Loucy (cell line): ENCODE measurements around the gene LITAFD.

Experiments used
- H2AFZ ChIP-seq: fragments of 200-600 bp; sonication (generic); 2 replicates; pipeline ENCODE4 v1.6.0; 2016; ENCODE audit warnings: antibody characterized with exemption, mild to moderate bottlenecking, low read length, moderate library complexity
- H3F3A ChIP-seq: fragments of 200-600 bp; 2 replicates; pipeline ENCODE4 v1.6.0; 2016; ENCODE audit warnings: antibody characterized with exemption, low read depth, mild to moderate bottlenecking
- H3K27me3 ChIP-seq: fragments of 200-600 bp; sonication (generic); 2 replicates; pipeline ENCODE4 v1.6.1; 2014; ENCODE audit warnings: low read length, mild to moderate bottlenecking; ENCODE audit not compliant: insufficient read depth, poor library complexity, severe bottlenecking
- H3K36me3 ChIP-seq: fragments of 200-600 bp; sonication (generic); 2 replicates; pipeline ENCODE4 v1.6.1; 2016; ENCODE audit warnings: low read length; ENCODE audit not compliant: insufficient read depth
- H3K4me1 ChIP-seq: fragments of 200-600 bp; sonication (generic); 2 replicates; pipeline ENCODE4 v1.5.1; 2014; ENCODE audit warnings: low read length, mild to moderate bottlenecking; ENCODE audit not compliant: insufficient read depth, poor library complexity, severe bottlenecking
- H3K4me2 ChIP-seq: fragments of 200-600 bp; sonication (generic); 2 replicates; pipeline ENCODE4 v1.6.0; 2014; ENCODE audit warnings: antibody characterized with exemption, low read length, low read depth, mild to moderate bottlenecking; ENCODE audit not compliant: poor library complexity, severe bottlenecking
- H3K4me3 ChIP-seq: fragments of 200-600 bp; sonication (generic); 2 replicates; pipeline ENCODE4 v1.5.1; 2014; ENCODE audit warnings: low read length, mild to moderate bottlenecking, mixed read lengths; ENCODE audit not compliant: poor library complexity, severe bottlenecking
- H3K79me2 ChIP-seq: fragments of 200-600 bp; sonication (generic); 2 replicates; pipeline ENCODE4 v1.6.1; 2014; ENCODE audit warnings: low read length; ENCODE audit not compliant: insufficient read depth
- H3K9ac ChIP-seq: fragments of 200-600 bp; sonication (generic); 2 replicates; pipeline ENCODE4 v1.6.0; 2014; ENCODE audit warnings: mild to moderate bottlenecking, low read depth, low read length, moderate library complexity; ENCODE audit not compliant: poor library complexity, severe bottlenecking
- H3K9me2 ChIP-seq: fragments of 200-600 bp; sonication (generic); replicated peaks from 2 replicates; pipeline ENCODE4 v1.6.1; 2016; ENCODE audit warnings: low read depth, low read length, mixed read lengths
- H3K9me3 ChIP-seq: fragments of 200-600 bp; sonication (generic); 2 replicates; pipeline ENCODE4 v1.6.1; 2014; ENCODE audit warnings: mild to moderate bottlenecking, antibody characterized with exemption, low read length, low read depth; ENCODE audit not compliant: insufficient read depth
- H4K20me1 ChIP-seq: fragments of 200-600 bp; sonication (generic); 2 replicates; pipeline ENCODE4 v1.6.0; 2014; ENCODE audit warnings: antibody characterized with exemption, low read length, mild to moderate bottlenecking; ENCODE audit not compliant: insufficient read depth, poor library complexity, severe bottlenecking
- EZH2phosphoT487 ChIP-seq: fragments of 200-600 bp; IDR thresholded peaks from 2 replicates; pipeline ENCODE4 v1.6.1; 2018; ENCODE audit warnings: antibody characterized with exemption, mild to moderate bottlenecking, moderate library complexity, borderline replicate concordance
- TF ChIP-seq, protein P1 (sequence below): fragments of 200-600 bp; sonication (generic); conservative IDR thresholded peaks from 2 replicates; pipeline ENCODE4 v1.5.1; 2014; ENCODE audit warnings: mild to moderate bottlenecking, antibody characterized with exemption, low read length

LITAFD gene

DNA sequence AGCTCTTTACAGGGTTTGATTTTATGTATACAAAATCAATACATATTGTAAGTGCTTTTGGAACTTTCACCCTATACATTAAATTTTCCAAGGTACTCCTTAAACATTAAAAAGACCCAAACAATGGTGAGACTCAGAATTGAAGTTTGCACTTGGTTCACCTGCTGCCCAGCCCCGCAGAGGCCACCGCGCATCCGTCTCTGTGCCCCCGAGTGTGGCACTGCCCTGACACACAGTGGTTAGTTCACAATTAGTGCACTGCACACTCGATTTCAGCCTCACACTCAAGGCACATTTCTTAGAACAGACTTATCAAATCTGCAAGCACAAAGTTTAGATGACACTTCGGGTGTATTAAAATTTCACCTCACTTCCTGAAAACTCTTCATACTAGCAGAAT lies 43.3 kb downstream of the LITAFD start:
- no peaks in the 10 kb centered on the region for H3F3A ChIP-seq
- H4K20me1 ChIP-seq, result peaks cover 34% of the 10 kb centered on the region
- no peak overlapping the region for H3K9ac ChIP-seq
- H3K4me3 ChIP-seq, result no peak overlapping the region
- TF ChIP-seq EZH2phosphoT487, result no peak
- TF ChIP-seq, protein P1, sequence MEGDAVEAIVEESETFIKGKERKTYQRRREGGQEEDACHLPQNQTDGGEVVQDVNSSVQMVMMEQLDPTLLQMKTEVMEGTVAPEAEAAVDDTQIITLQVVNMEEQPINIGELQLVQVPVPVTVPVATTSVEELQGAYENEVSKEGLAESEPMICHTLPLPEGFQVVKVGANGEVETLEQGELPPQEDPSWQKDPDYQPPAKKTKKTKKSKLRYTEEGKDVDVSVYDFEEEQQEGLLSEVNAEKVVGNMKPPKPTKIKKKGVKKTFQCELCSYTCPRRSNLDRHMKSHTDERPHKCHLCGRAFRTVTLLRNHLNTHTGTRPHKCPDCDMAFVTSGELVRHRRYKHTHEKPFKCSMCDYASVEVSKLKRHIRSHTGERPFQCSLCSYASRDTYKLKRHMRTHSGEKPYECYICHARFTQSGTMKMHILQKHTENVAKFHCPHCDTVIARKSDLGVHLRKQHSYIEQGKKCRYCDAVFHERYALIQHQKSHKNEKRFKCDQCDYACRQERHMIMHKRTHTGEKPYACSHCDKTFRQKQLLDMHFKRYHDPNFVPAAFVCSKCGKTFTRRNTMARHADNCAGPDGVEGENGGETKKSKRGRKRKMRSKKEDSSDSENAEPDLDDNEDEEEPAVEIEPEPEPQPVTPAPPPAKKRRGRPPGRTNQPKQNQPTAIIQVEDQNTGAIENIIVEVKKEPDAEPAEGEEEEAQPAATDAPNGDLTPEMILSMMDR, result no peak
- no peaks in the 10 kb centered on the region for H3K9me3 ChIP-seq
- H3K79me2 ChIP-seq, result peaks cover 20% of the 10 kb centered on the region; the same call in 1 of the 2 replicates
- H2AFZ ChIP-seq, result no peak overlapping the region
- peaks cover 58% of the 10 kb centered on the region; the same call in 1 of the 2 replicates for H3K36me3 ChIP-seq
- H3K4me1 ChIP-seq, result no peaks in the 10 kb centered on the region
- no peaks in the 10 kb centered on the region for H3K27me3 ChIP-seq
- H3K4me2 ChIP-seq, result no peak overlapping the region
- H3K9me2 ChIP-seq, result no peaks in the 10 kb centered on the region

GRCh38 chr16:8926827-8927226 lies 44.7 kb downstream of the LITAFD start:
- H3K4me3 ChIP-seq, result no peak overlapping the region
- H4K20me1 ChIP-seq, result peaks cover 45% of the 10 kb centered on the region

GRCh38 chr16:8928467-8928957 lies 46.4 kb downstream of the LITAFD start:
- Histone ChIP-seq H3F3A (no peaks in the 10 kb centered on the region), H3K36me3 (peaks cover 28% of the 10 kb centered on the region; the same call in 1 of the 2 replicates), H3K9me2 (no peaks in the 10 kb centered on the region), H3K9ac (no peak overlapping the region), H3K4me2 (no peak overlapping the region), H3K27me3 (no peaks in the 10 kb centered on the region), H3K79me2 (peaks cover 46% of the 10 kb centered on the region), H4K20me1 (peaks cover 58% of the 10 kb centered on the region), H2AFZ (no peak overlapping the region), H3K9me3 (no peaks in the 10 kb centered on the region), H3K4me1 (no peaks in the 10 kb centered on the region), H3K4me3 (no peak overlapping the region)
- TF ChIP-seq, protein P1, result no peak
- TF ChIP-seq EZH2phosphoT487, result no peak

More at GRCh38 chr16:8926827-8927226, 44.7 kb downstream of the LITAFD start:
- no peak overlapping the region for H3K9ac ChIP-seq
- no peaks in the 10 kb centered on the region for H3K27me3 ChIP-seq
- peaks cover 44% of the 10 kb centered on the region; the same call in 1 of the 2 replicates for H3K36me3 ChIP-seq
- TF ChIP-seq EZH2phosphoT487, result no peak
- TF ChIP-seq, protein P1, result no peak
- H3F3A ChIP-seq, result no peaks in the 10 kb centered on the region
- no peak overlapping the region for H3K4me2 ChIP-seq
- peaks cover 31% of the 10 kb centered on the region for H3K79me2 ChIP-seq
- no peaks in the 10 kb centered on the region for H3K4me1 ChIP-seq
- H3K9me3 ChIP-seq, result no peaks in the 10 kb centered on the region
- H2AFZ ChIP-seq, result no peak overlapping the region
- no peaks in the 10 kb centered on the region for H3K9me2 ChIP-seq
